Endometrium (tissue), 2 donors: ENCODE results near the gene CEP83.
A peak's percentile ranks its signal among the peaks of the same experiment; 100 is the strongest.

Source experiments
- FAIRE-seq: peaks from 2 replicates; lab custom pipeline; 2012; peaks lifted over from hg19 to GRCh38; lab: Jason Lieb, UNC
- donor health status: control.
- donor health status: control.

The CEP83 gene

GRCh38 chr12:94267537-94267872 is 192.2 kb downstream of the CEP83 start:
- no peak for FAIRE-seq

- FAIRE-seq = peak; percentile 95
Observed at GRCh38 chr12:94266796-94267536, 192.7 kb downstream of the CEP83 start.

- FAIRE-seq = no peak
Observed at GRCh38 chr12:94265966-94266745, 193.5 kb downstream of the CEP83 start.

- FAIRE-seq = no peak
Observed at GRCh38 chr12:94265539-94265938, 194.1 kb downstream of the CEP83 start.

DNA sequence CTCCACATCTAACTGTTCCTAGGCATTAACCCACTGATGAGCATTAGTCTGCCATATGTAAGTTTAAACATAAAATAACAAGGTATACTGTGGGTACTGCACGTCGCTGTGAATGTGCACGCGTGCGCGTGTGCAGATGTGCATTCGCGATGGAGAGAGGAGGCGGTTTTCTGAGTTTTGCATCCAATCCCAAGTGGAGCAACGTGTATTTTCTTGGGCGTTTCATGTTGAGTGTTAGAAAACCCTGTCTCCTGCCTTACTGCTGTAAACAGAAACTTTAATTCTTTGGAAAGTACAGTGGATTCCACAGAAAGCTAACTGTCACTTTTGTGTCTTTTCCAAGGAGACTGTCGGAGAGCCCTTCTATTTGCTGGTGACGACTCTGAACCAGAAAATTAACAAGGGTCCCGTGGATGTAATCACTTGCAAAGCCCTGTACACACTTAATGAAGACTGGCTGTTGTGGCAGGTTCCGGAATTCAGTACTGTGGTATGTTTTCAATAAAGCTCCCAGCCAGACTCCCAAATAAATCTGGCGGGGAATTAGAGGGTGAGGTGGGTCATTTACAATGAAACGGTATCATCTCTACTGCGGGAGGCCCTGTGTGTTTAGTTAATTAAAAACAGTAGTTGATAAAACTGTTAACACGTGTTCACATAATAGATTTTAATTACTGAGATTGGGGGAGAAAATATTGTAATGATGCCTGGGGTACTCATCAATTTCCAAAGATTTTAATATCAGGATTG is 194.8 kb downstream of the CEP83 start:
- no peak for FAIRE-seq

DNA sequence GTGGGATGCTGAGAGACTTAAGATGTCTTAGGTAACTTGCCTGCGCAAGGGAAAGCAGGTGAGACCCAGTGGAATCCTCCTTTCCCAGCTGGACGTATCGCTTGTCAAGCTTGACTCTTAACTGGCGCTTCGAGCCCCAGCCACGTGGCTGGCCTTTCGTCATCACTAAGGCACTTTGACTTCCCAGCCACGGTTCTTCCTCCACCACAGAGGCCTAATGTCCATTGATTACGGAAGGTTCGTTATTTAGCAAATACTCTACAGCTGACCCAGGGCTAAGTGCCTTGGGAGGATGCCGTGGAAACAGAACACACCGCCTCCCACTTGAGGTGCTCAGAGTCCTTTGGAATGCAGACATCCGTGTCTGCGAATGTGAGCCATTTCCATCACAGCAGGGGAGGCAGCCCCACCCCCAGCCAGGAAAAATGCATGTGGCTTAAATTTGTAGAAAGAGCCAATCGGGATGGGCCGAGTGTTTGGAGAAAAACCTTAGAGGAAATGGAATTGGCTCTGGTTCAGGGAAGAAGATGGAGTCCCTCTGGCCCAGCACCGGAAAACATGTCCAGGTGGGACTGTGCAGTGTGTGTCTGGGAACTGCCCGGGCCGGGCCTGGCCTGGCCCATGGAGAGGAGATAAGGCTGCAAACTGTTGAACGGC is 195.6 kb downstream of the CEP83 start:
- FAIRE-seq = no peak

DNA sequence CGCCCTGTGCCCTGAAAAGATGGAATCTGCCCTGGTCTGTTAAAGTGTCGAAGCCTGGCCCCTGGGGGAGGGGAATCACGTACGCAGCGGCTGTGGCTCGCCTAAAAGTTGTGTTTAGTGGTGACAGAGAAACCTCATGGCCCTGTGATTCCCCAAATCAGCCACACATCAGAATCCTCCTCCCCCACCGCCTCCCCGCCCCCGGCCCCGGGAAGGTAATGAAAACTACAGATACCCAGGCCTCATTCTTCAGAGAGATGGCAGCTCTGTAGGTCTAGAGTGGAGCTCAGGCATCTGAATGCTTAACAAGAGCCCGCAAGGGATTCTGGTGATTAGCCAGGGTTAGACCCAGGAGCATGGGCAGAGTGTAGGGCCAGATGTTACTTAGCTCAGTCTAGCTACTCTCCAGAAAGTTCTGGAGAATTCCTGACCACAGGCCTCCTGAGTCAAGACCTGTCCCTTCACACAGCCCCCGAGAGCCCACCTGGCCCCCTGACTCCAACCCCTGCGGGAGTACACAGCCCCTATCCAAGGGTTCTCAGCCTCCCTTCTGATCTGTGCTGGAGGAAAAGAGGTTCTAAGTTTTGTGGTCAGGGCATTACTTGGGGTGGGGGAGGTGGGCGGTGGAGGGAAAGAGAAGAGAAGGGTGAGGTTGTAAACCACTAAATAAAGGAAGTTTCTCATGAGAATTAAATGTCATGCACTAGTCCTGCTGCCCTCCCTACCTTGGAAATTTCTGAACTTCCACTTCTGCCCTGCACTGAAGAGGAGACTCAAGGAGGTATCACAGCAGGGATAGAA is 196.5 kb downstream of the CEP83 start:
- no peak for FAIRE-seq

DNA sequence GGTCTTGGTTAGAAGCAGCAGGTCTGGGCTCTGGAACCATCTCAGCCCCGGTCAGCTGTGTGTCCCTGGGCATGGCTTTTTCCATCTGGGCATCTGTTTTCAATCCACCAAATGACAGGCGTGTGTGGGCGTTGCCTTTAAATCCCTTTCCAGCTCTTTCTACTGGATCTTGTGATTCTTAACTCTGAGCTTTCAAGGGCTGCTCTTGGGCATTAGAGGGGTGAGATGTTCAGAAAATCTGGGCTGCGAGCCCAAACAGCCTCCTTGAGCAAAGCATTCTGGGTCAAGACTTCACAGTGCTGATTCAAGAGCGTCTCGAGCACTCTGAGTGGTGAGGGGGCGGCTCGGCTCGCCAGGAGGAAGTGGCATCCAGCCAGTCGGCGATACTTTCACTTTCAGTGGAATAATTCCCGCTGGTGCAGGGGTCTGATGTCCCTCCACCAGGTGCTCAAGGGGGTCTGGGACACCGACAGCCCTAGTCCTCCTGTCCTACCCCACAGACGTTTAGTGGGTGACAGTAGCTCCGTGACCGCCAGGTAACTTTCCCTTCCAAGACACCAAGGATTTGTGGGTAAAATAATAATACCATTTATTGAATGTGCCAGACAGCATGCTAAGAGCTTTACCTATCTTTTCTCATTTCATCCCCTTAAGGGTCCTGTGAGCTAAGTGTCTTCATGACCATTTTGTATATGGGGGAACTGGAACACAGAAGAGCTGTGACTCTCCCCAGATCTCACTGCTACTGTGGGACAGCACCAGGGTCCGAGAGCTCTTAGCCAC is 197.2 kb downstream of the CEP83 start:
- peak; percentile 72 for FAIRE-seq

GRCh38 chr12:94261786-94262185 is 197.9 kb downstream of the CEP83 start:
- FAIRE-seq = no peak

GRCh38 chr12:94261119-94261518 is 198.5 kb downstream of the CEP83 start:
- FAIRE-seq = no peak

DNA sequence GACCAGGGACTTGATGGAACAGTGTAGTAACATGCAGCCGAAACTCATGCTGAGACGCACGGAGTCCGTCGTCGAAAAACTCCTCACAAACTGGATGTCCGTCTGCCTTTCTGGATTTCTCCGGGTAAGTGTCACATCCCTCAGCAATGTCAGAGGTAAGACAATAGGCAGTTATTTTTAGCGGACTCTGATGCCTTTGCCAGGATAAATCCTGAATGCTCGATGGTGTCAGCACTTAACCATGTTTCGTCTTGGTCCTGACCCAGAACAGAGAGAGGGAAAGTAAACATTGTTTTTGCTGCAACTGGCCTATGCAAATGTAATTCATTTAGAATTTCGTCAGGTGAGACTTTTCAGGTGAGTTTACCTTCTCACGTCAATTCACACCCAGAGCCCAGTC is 198.9 kb downstream of the CEP83 start:
- no peak for FAIRE-seq

- no peak for FAIRE-seq
Observed at GRCh38 chr12:94260017-94260416, 199.7 kb downstream of the CEP83 start.

DNA sequence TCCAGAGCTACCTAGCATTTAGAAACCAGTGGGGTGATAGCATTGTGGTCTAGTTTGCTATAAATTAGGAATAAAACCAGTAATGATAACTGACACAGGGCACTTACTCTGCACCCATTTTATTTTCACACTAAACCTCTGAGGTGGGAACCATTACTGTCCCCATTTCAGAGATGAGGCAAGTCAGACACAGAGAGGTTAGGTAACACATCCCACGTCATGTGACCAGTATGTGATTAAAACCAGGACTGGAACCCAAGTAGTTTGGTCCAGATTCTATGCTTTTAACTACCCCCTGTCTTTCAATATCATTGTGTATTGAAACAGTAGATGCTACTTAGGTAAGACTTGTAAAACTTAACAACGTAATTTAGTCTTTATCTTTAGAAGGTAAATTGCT is 201.1 kb downstream of the CEP83 start:
- no peak for FAIRE-seq
